ENCODE results near the gene CABCOCO1.

GRCh38 chr10:61795551-61795950 is 132.8 kb downstream of the CABCOCO1 start:
- TF ChIP-seq GATA3 (IDR thresholded peaks at IDR 0.05; ENCODE audit: low read depth, low read length) (no peak), GATA2 (IDR thresholded peaks at IDR 0.05; ENCODE audit: low read depth, low read length) (no peak)

Data from SH-SY5Y (cell line).